HG02852 (cell line): ENCODE data around the gene EN2.

Experiments used
- ATAC-seq: cut with Tn5 transposase; IDR thresholded peaks from one replicate; pipeline ENCODE4 v1.9.1; 2021; ENCODE audit warnings: mild to moderate bottlenecking, moderate library complexity; ENCODE audit not compliant: unreplicated experiment

The EN2 gene

GRCh38 chr7:155450558-155450969 lies 7.4 kb upstream of the EN2 start:
- ATAC-seq, result no peak

GRCh38 chr7:155450970-155451801 lies 6.7 kb upstream of the EN2 start:
- ATAC-seq, result no peak

- ATAC-seq, result no peak
These were observed 6.1 kb upstream of the EN2 start for GRCh38 chr7:155451840-155452239.

GRCh38 chr7:155452505-155453295 lies 5.2 kb upstream of the EN2 start:
- ATAC-seq, result no peak

- no peak for ATAC-seq
These were observed 4.4 kb upstream of the EN2 start for GRCh38 chr7:155453296-155454182.

- no peak for ATAC-seq
These were observed 3.5 kb upstream of the EN2 start for GRCh38 chr7:155454183-155455112.

GRCh38 chr7:155455132-155455693 lies 2.7 kb upstream of the EN2 start:
- ATAC-seq, result no peak

- no peak for ATAC-seq
These were observed 1.9 kb upstream of the EN2 start for GRCh38 chr7:155455776-155456737.

- no peak for ATAC-seq
These were observed 988 bp upstream of the EN2 start for GRCh38 chr7:155456738-155457543.

GRCh38 chr7:155457544-155458110 lies 302 bp upstream of the EN2 start:
- ATAC-seq, result no peak

GRCh38 chr7:155458878-155459699 lies 1.2 kb downstream of the EN2 start:
- ATAC-seq, result no peak

- no peak for ATAC-seq
These were observed 2.0 kb downstream of the EN2 start for GRCh38 chr7:155459700-155460461.

GRCh38 chr7:155460926-155461613 lies 3.1 kb downstream of the EN2 start:
- ATAC-seq, result no peak

- ATAC-seq, result no peak
These were observed 3.7 kb downstream of the EN2 start for GRCh38 chr7:155461631-155462030.

- no peak for ATAC-seq
These were observed 4.3 kb downstream of the EN2 start for GRCh38 chr7:155462163-155462735.
